Endothelial cell of umbilical vein (primary cell): ENCODE measurements around the gene CDK6. TPM values are rescaled to one million over a fixed set of nuclear protein-coding genes. Genes with fewer than 3 reads are reported as not detected.

Source experiments
- BruUV-seq: library from RNA; stranded (reverse); fragments of 400-500 nt; replicated peaks from 2 replicates; lab custom pipeline; 2021; lab: Mats Ljungman, UMichigan
- CTCF ChIA-PET: fragments of 300-600, 350-600 bp; sonication (Branson Sonifier 250); formaldehyde crosslinking; loops from one replicate; lab custom pipeline; 2021; ENCODE audit warnings: antibody characterized with exemption, inconsistent platforms; lab: Charles Lee
- POLR2A ChIA-PET: fragments of 300-600, 350-600 bp; sonication (Branson Sonifier 250); formaldehyde crosslinking; loops from one replicate; lab custom pipeline; 2021; ENCODE audit warnings: antibody characterized with exemption, inconsistent platforms; lab: Charles Lee
- DNase-seq: peaks from one replicate; pipeline ENCODE4 v3.0.0-alpha.2; 2011; ENCODE audit warnings: low read depth, low spot score
- FAIRE-seq: peaks from 2 replicates; lab custom pipeline; 2011; peaks lifted over from hg19 to GRCh38; lab: Jason Lieb, UNC
- H2AFZ ChIP-seq: 2 replicates; pipeline ENCODE4 v1.6.0; 2012; ENCODE audit warnings: low read depth, low read length, control low read depth, inconsistent platforms
- H3K27ac ChIP-seq: 2 replicates; pipeline ENCODE4 v1.5.1; 2011; ENCODE audit warnings: low read depth, mild to moderate bottlenecking, control low read depth, low read length, moderate library complexity; ENCODE audit not compliant: insufficient read depth
- H3K27me3 ChIP-seq, 2 experiments: 2 replicates each; pipeline versions ENCODE4 v1.6.0 to v1.6.1; 2011; ENCODE audit warnings: low read length in 2 of 2, mixed read lengths in 1 of 2; ENCODE audit not compliant: control insufficient read depth in 2 of 2, insufficient read depth in 2 of 2
- H3K36me3 ChIP-seq, 2 experiments: 2 replicates in 1 of 2; 3 replicates in 1 of 2; pipeline ENCODE4 v1.5.1; 2011; ENCODE audit warnings: low read length in 2 of 2, mild to moderate bottlenecking in 1 of 2, moderate library complexity in 1 of 2; ENCODE audit not compliant: control insufficient read depth in 2 of 2, insufficient read depth in 2 of 2; ENCODE audit errors: extremely low read depth in 1 of 2
- H3K4me1 ChIP-seq: 3 replicates; pipeline ENCODE4 v1.5.1; 2011; ENCODE audit warnings: mild to moderate bottlenecking, low read length; ENCODE audit not compliant: control insufficient read depth, insufficient read depth; ENCODE audit errors: extremely low read depth
- H3K4me2 ChIP-seq: 2 replicates; pipeline ENCODE4 v1.6.1; 2011; ENCODE audit warnings: low read length, control low read depth, mixed read lengths; ENCODE audit not compliant: insufficient read depth
- H3K4me3 ChIP-seq, 3 experiments: fragments of 200-600 bp in 1 of 3; sonication (generic), shearing (Covaris generic) in 1 of 3; replicated peaks in 1 of 3; 2 replicates each; pipeline ENCODE4 v1.5.1; 2011 to 2016; ENCODE audit warnings: control low read depth in 3 of 3, low read length in 3 of 3, mild to moderate bottlenecking in 2 of 3, inconsistent platforms in 1 of 3, low read depth in 1 of 3, moderate library complexity in 1 of 3; ENCODE audit not compliant: insufficient read depth in 1 of 3
- H3K79me2 ChIP-seq: 2 replicates; pipeline ENCODE4 v1.6.0; 2012; ENCODE audit warnings: low read length, inconsistent platforms; ENCODE audit not compliant: control insufficient read depth, insufficient read depth
- H3K9ac ChIP-seq: replicated peaks from 2 replicates; pipeline ENCODE3; 2011; ENCODE audit warnings: low read length, control low read depth; ENCODE audit not compliant: insufficient read depth; ENCODE audit errors: extremely low read depth
- H3K9me1 ChIP-seq: replicated peaks from 3 replicates; pipeline ENCODE4 v1.6.0; 2011; ENCODE audit warnings: mild to moderate bottlenecking, low read length; ENCODE audit not compliant: control insufficient read depth, insufficient read depth; ENCODE audit errors: extremely low read depth
- H3K9me3 ChIP-seq: replicated peaks from 2 replicates; pipeline ENCODE4 v1.5.1; 2012; ENCODE audit warnings: low read length, inconsistent platforms; ENCODE audit not compliant: control insufficient read depth, insufficient read depth
- H4K20me1 ChIP-seq: replicated peaks from 2 replicates; pipeline ENCODE3; 2011; ENCODE audit warnings: mild to moderate bottlenecking, low read length; ENCODE audit not compliant: control insufficient read depth, insufficient read depth; ENCODE audit errors: extremely low read depth
- CTCF ChIP-seq, 2 donors: IDR thresholded peaks; 1 replicate in 1 of 2; 2 replicates in 1 of 2; pipeline ENCODE4 v1.5.1; 2011; ENCODE audit warnings: low read length in 2 of 2, mild to moderate bottlenecking in 2 of 2, moderate library complexity in 2 of 2, control low read depth in 1 of 2, inconsistent platforms in 1 of 2, low read depth in 1 of 2; ENCODE audit not compliant: insufficient read depth in 1 of 2; ENCODE audit errors: extremely low read depth in 1 of 2
- EZH2 ChIP-seq: IDR thresholded peaks from 2 replicates; pipeline ENCODE4 v1.6.1; 2012; ENCODE audit warnings: borderline replicate concordance, low read depth, mild to moderate bottlenecking, moderate library complexity, low read length, inconsistent platforms; ENCODE audit not compliant: severe bottlenecking
- FOS ChIP-seq: IDR thresholded peaks from 2 replicates; pipeline ENCODE4 v1.6.1; 2011; ENCODE audit warnings: mild to moderate bottlenecking, low read length, moderate library complexity, borderline replicate concordance; ENCODE audit not compliant: insufficient read depth
- GATA2 ChIP-seq: IDR thresholded peaks from 2 replicates; pipeline ENCODE4 v1.7.0; 2011; ENCODE audit warnings: low read depth, mild to moderate bottlenecking, moderate library complexity, mixed read lengths, low read length; ENCODE audit not compliant: insufficient read length, insufficient read depth
- JUN ChIP-seq: IDR thresholded peaks from 2 replicates; pipeline ENCODE4 v1.6.1; 2011; ENCODE audit warnings: borderline replicate concordance, low read depth; ENCODE audit not compliant: insufficient read length, insufficient read depth
- MAX ChIP-seq: IDR thresholded peaks from 2 replicates; pipeline ENCODE4 v1.6.1; 2011; ENCODE audit not compliant: insufficient read depth, insufficient read length
- MYC ChIP-seq: IDR thresholded peaks from one replicate; pipeline ENCODE4 v1.6.1; 2011; ENCODE audit warnings: mild to moderate bottlenecking, low read depth, low read length
- POLR2A ChIP-seq: IDR thresholded peaks from 2 replicates; pipeline ENCODE4 v1.6.1; 2012; ENCODE audit warnings: low read depth, mild to moderate bottlenecking, control low read depth, low read length
- POLR2AphosphoS5 ChIP-seq: IDR thresholded peaks from 2 replicates; pipeline ENCODE4 v1.6.1; 2012; ENCODE audit warnings: low read depth, mild to moderate bottlenecking, control low read depth, low read length, moderate library complexity; ENCODE audit not compliant: insufficient read depth
- dilution Hi-C: fragments of 300-500 bp; cut with MboI; formaldehyde crosslinking; loops from one replicate; pipeline ENCODE4 v1.15.0; 2019; ENCODE audit warnings: low sequenced_read_pairs; ENCODE audit not compliant: extremely low pct_ligation_motif_present
- intact Hi-C: fragments of 100-400 bp; cut with micrococcal nuclease; formaldehyde crosslinking; loops from one replicate; pipeline ENCODE4 v1.10.0; 2022
- polyA plus RNA-seq, 4 experiments: library from polyadenylated mRNA; depleted of rRNA in 3 of 4; stranded (reverse) in 3 of 4; unstranded in 1 of 4; fragments of >200 nt; gene quantifications; 2 replicates each; pipeline versions ENCODE4 v1.2.1 to v1.2.3, GENCODE V29; 2011 to 2012; ENCODE audit warnings: missing spikeins in 1 of 4
- total RNA-seq: library from RNA; stranded (reverse); gene quantifications from 2 replicates; pipeline ENCODE4 v1.2.3, GENCODE V29; 2021

Gene CDK6
- total and polyA plus RNA-seq, 2 donors (not counting 3 experiments of a cell fraction or from before 2014, with no cell fraction given), result 6.0 to 28.2 TPM

- no TSS peak for BruUV-seq
- TF ChIP-seq MAX (no peak), CTCF (IDR thresholded peaks at IDR 0.05; ENCODE audit: extremely low read depth in 1 of 2, insufficient read depth in 1 of 2, low read depth in 1 of 2, low read length in 2 of 2) (no peak), GATA2 (no peak), MYC (no peak), POLR2A (no peak), FOS (no peak), POLR2AphosphoS5 (no peak), JUN (no peak), EZH2 (no peak)
- no peaks in the 10 kb centered on the region for H3K79me2 ChIP-seq
Observed at GRCh38 chr7:92655346-92655884, 181.0 kb downstream of the CDK6 start.

More at GRCh38 chr7:92655346-92655884, 181.0 kb downstream of the CDK6 start:
- DNase-seq, result no peak
- Histone ChIP-seq H4K20me1 (no peaks in the 10 kb centered on the region), H3K4me2 (no peak overlapping the region), H3K9me1 (no peaks in the 10 kb centered on the region), H3K4me3 (no peak overlapping the region), H3K4me1 (no peaks in the 10 kb centered on the region), H3K27me3 (no peaks in the 10 kb centered on the region), H3K27ac (no peak overlapping the region), H3K9me3 (no peaks in the 10 kb centered on the region), H3K36me3 (no peaks in the 10 kb centered on the region), H2AFZ (no peak overlapping the region), H3K9ac (no peak overlapping the region)
- intact Hi-C loops, result no loop called here
- ChIA-PET CTCF (interaction anchor here (0.8 to 1.5 kb wide), 3 partner anchors 10 to 44 kb away, joined by 4 read pairs; no protein-coding TSS in a partner anchor), POLR2A (no interaction called here)
- FAIRE-seq, result no peak
- dilution Hi-C loops, result no loop called here
